OCI-LY1 (cell line): ENCODE measurements around the gene KIR2DL1.
"Not testable (repeated sequence)": the region's sequence is repeated elsewhere in the genome, so short reads cannot be mapped to it uniquely, and the experiment has no call there.

ENCODE experiments used
- H2AFZ ChIP-seq: fragments of 200-600 bp; sonication (generic), shearing (Covaris generic); 2 replicates; pipeline ENCODE4 v1.6.0; 2014; ENCODE audit warnings: antibody characterized with exemption, mild to moderate bottlenecking, low read length
- H3F3A ChIP-seq: fragments of 200-600 bp; sonication (generic), shearing (Covaris generic); 2 replicates; pipeline ENCODE4 v1.6.0; 2014; ENCODE audit warnings: mild to moderate bottlenecking, antibody characterized with exemption, low read length, moderate library complexity; ENCODE audit not compliant: insufficient read depth
- H3K27ac ChIP-seq: fragments of 200-600 bp; sonication (generic); 2 replicates; pipeline ENCODE4 v1.5.1; 2014; ENCODE audit warnings: low read length, mixed run types, mild to moderate bottlenecking, low read depth; ENCODE audit not compliant: poor library complexity, severe bottlenecking
- H3K27me3 ChIP-seq: fragments of 200-600 bp; sonication (generic); 2 replicates; pipeline ENCODE4 v1.6.0; 2014; ENCODE audit warnings: antibody characterized with exemption, mild to moderate bottlenecking, low read length, moderate library complexity; ENCODE audit not compliant: insufficient read depth
- H3K36me3 ChIP-seq: fragments of 200-600 bp; sonication (generic); 2 replicates; pipeline ENCODE4 v1.6.1; 2014; ENCODE audit warnings: mild to moderate bottlenecking, antibody characterized with exemption, low read length, moderate library complexity, mixed read lengths; ENCODE audit not compliant: insufficient read depth
- H3K4me1 ChIP-seq: fragments of 200-600 bp; sonication (generic); 2 replicates; pipeline ENCODE4 v1.5.1; 2014; ENCODE audit warnings: mild to moderate bottlenecking, low read length, moderate library complexity; ENCODE audit not compliant: insufficient read depth, severe bottlenecking
- H3K4me2 ChIP-seq: fragments of 200-600 bp; sonication (generic), shearing (Covaris generic); 2 replicates; pipeline ENCODE4 v1.6.1; 2014; ENCODE audit warnings: low read length
- H3K4me3 ChIP-seq: fragments of 200-600 bp; sonication (generic); 2 replicates; pipeline ENCODE4 v1.5.1; 2014; ENCODE audit warnings: low read length, low read depth, mild to moderate bottlenecking, mixed read lengths; ENCODE audit not compliant: poor library complexity, severe bottlenecking
- H3K79me2 ChIP-seq: fragments of 200-600 bp; shearing (Covaris generic); 2 replicates; pipeline ENCODE4 v1.6.1; 2016; ENCODE audit warnings: mixed run types, low read length, mixed read lengths; ENCODE audit not compliant: insufficient read depth
- H3K9ac ChIP-seq: fragments of 200-600 bp; sonication (generic), shearing (Covaris generic); 2 replicates; pipeline ENCODE4 v1.6.1; 2014; ENCODE audit warnings: mild to moderate bottlenecking, low read length, mixed read lengths
- H3K9me2 ChIP-seq: fragments of 200-600 bp; sonication (generic), shearing (Covaris generic); 2 replicates; pipeline ENCODE4 v1.6.1; 2014; ENCODE audit warnings: low read depth, mild to moderate bottlenecking, low read length, mixed read lengths
- H3K9me3 ChIP-seq: fragments of 200-600 bp; shearing (Covaris generic); 2 replicates; pipeline ENCODE4 v1.6.1; 2014; ENCODE audit warnings: low read length, mixed read lengths
- H4K20me1 ChIP-seq: fragments of 200-600 bp; sonication (generic), shearing (Covaris generic); 2 replicates; pipeline ENCODE4 v1.6.0; 2016; ENCODE audit warnings: mild to moderate bottlenecking, low read length; ENCODE audit not compliant: insufficient read depth
- CTCF ChIP-seq: fragments of 200-600 bp; sonication (generic), shearing (Covaris generic); IDR thresholded peaks from 2 replicates; pipeline ENCODE4 v1.5.1; 2017; ENCODE audit warnings: mild to moderate bottlenecking, antibody characterized with exemption, low read length, moderate library complexity, mixed read lengths
- EZH2 ChIP-seq: fragments of 200-600 bp; sonication (generic), shearing (Covaris generic); IDR thresholded peaks from 2 replicates; pipeline ENCODE4 v1.8.0; 2017; ENCODE audit warnings: borderline replicate concordance, mixed run types, mild to moderate bottlenecking, antibody characterized with exemption, low read length, moderate library complexity, mixed read lengths

KIR2DL1 gene

DNA sequence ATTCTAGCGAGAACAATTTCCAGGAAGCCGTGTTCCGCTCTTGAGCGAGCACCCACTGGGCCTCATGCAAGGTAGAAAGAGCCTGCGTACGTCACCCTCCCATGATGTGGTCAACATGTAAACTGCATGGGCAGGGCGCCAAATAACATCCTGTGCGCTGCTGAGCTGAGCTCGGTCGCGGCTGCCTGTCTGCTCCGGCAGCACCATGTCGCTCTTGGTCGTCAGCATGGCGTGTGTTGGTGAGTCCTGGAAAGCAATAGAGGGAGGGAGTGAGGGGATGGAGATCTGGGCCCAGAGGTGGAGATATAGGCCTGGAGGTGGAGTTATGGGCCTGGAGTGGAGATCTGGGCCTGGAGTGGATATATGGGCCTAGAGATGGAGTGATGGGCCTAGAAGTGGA, at the start of gene KIR2DL1:
Gene KIR2DL1, plus strand, starts transcription at position 148 of the 400 bp plus-strand sequence. Its CDS starts 58 bp downstream, at position 206.
- H3K9me2 ChIP-seq, H3K27me3 ChIP-seq, H4K20me1 ChIP-seq, H3K27ac ChIP-seq, H3K4me1 ChIP-seq, H3K36me3 ChIP-seq, H2AFZ ChIP-seq, H3F3A ChIP-seq, H3K4me2 ChIP-seq, H3K4me3 ChIP-seq, H3K79me2 ChIP-seq, H3K9me3 ChIP-seq, H3K9ac ChIP-seq: not testable (repeated sequence)

DNA sequence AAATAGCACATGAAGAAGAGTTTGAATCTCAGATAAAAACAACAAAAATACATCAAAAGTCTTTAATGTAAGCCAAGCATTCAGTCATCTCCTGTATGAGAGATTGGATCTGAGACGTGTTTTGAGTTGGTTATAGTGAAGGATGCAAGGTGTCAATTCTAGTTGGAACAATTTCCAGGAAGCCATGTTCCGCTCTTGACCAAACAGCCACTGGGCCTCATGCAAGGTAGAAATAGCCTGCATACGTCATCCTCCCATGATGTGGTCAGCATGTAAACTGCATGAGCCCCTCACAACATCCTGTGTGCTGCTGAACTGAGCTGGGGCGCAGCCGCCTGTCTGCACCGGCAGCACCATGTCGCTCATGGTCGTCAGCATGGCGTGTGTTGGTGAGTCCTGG, 45.5 kb upstream of the KIR2DL1 start, which contains the start of gene KIR3DL3:
Gene KIR3DL3, plus strand, starts transcription at position 301 of the 400 bp plus-strand sequence. Its CDS starts 55 bp downstream, at position 356.
- H3K4me1 ChIP-seq = no peaks in the 10 kb centered on the region
- H3F3A ChIP-seq = no peaks in the 10 kb centered on the region
- H3K9me3 ChIP-seq = peaks cover 13% of the 10 kb centered on the region; the same call in 1 of the 2 replicates
- no peak within 1 kb of the TSS for H2AFZ ChIP-seq
- H3K27ac ChIP-seq = no peak within 1 kb of the TSS
- H3K36me3 ChIP-seq = no peaks in the 10 kb centered on the region
- no peak within 1 kb of the TSS for H3K4me2 ChIP-seq
- no peaks in the 10 kb centered on the region for H3K27me3 ChIP-seq
- H3K4me3 ChIP-seq = no peak within 1 kb of the TSS
- no peak within 1 kb of the TSS for H3K9ac ChIP-seq
- no peaks in the 10 kb centered on the region for H3K79me2 ChIP-seq
- TF ChIP-seq EZH2 (no peak), CTCF (no peak)
- no peaks in the 10 kb centered on the region for H3K9me2 ChIP-seq
- H4K20me1 ChIP-seq = no peaks in the 10 kb centered on the region

GRCh38 chr19:54724644-54725043, 44.9 kb upstream of the KIR2DL1 start:
- Histone ChIP-seq H3K9me3 (peaks cover 10% of the 10 kb centered on the region; the same call in 1 of the 2 replicates), H3K4me3 (no peak overlapping the region), H3K27ac (no peak overlapping the region), H3K4me2 (no peak overlapping the region), H3K4me1 (no peaks in the 10 kb centered on the region), H3K9ac (no peak overlapping the region), H3K79me2 (no peaks in the 10 kb centered on the region), H3K27me3 (no peaks in the 10 kb centered on the region), H4K20me1 (no peaks in the 10 kb centered on the region), H2AFZ (no peak overlapping the region), H3F3A (no peaks in the 10 kb centered on the region), H3K9me2 (no peaks in the 10 kb centered on the region), H3K36me3 (no peaks in the 10 kb centered on the region)
- no peak for TF ChIP-seq CTCF
- TF ChIP-seq EZH2 = no peak

DNA sequence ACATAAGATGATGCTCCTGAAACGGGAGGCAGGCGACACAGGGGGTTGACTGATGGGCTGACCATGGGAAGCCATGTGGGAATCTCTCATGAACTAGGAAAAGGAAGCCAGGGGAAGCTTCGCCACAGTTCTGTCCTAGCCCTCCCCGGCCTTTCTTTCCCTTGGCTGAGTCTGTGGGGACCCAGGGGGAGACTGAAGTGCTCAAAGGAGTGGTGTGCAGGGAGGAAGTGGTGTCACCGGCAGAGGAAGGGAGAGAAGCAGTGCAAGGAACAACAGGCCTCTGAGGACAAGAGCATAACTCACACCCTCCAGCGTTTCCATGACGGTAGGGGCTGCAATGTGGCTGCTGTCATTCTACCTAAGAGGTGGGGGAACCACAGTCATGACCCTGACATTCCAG, 44.3 kb upstream of the KIR2DL1 start:
- no peaks in the 10 kb centered on the region for H3K4me1 ChIP-seq
- H3K4me2 ChIP-seq = no peak overlapping the region
- H3K9ac ChIP-seq = no peak overlapping the region
- H3K9me2 ChIP-seq = no peaks in the 10 kb centered on the region
- TF ChIP-seq CTCF (no peak), EZH2 (no peak)
- no peaks in the 10 kb centered on the region for H3F3A ChIP-seq
- peaks cover 10% of the 10 kb centered on the region; the same call in 1 of the 2 replicates for H3K9me3 ChIP-seq
- no peaks in the 10 kb centered on the region for H4K20me1 ChIP-seq
- H3K79me2 ChIP-seq = no peaks in the 10 kb centered on the region
- no peaks in the 10 kb centered on the region for H3K36me3 ChIP-seq
- no peaks in the 10 kb centered on the region for H3K27me3 ChIP-seq
- H2AFZ ChIP-seq = no peak overlapping the region
- H3K4me3 ChIP-seq = no peak overlapping the region
- no peak overlapping the region for H3K27ac ChIP-seq
